H1 (cell line): ENCODE data around the gene TMPRSS3. TPM values are rescaled to one million over a fixed set of nuclear protein-coding genes. Genes with fewer than 3 reads are reported as not detected.

ENCODE experiments used
- CHD7 ChIP-seq: fragments of 300-600 bp; sonication (generic); IDR thresholded peaks from 2 replicates; pipeline ENCODE4 v1.7.1; 2012; ENCODE audit warnings: low read length, moderate library complexity, mild to moderate bottlenecking, inconsistent platforms; ENCODE audit not compliant: insufficient replicate concordance
- CREB1 ChIP-seq: IDR thresholded peaks from 2 replicates; pipeline ENCODE4 v1.6.1; 2012; ENCODE audit warnings: inconsistent platforms
- HDAC2 ChIP-seq, 2 experiments: fragments of 300-600 bp in 1 of 2; sonication (generic) in 1 of 2; IDR thresholded peaks; 2 replicates each; pipeline ENCODE4 v1.6.1; 2011 to 2012; ENCODE audit warnings: low read depth in 2 of 2, low read length in 2 of 2, mild to moderate bottlenecking in 2 of 2, moderate library complexity in 2 of 2, borderline replicate concordance in 1 of 2, inconsistent platforms in 1 of 2
- SAP30 ChIP-seq: fragments of 300-600 bp; sonication (generic); IDR thresholded peaks from 2 replicates; pipeline ENCODE4 v1.7.1; 2012; ENCODE audit warnings: low read length, moderate library complexity, mild to moderate bottlenecking, inconsistent platforms; ENCODE audit not compliant: insufficient read depth, insufficient replicate concordance
- SP4 ChIP-seq: IDR thresholded peaks from 2 replicates; pipeline ENCODE4 v1.6.1; 2012; ENCODE audit warnings: low read length, inconsistent platforms
- TAF7 ChIP-seq: optimal IDR thresholded peaks from 2 replicates; pipeline ENCODE3; 2011; ENCODE audit warnings: low read depth, mild to moderate bottlenecking, inconsistent platforms, low read length, moderate library complexity, borderline replicate concordance
- polyA plus RNA-seq, 7 experiments: library from polyadenylated mRNA; depleted of rRNA in 3 of 7; stranded (reverse) in 5 of 7; unstranded in 2 of 7; fragments of >200 nt in 5 of 7; fragments of 200-250 nt in 2 of 7; gene quantifications; 1 replicate in 5 of 7; 2 replicates in 1 of 7; 4 replicates in 1 of 7; pipeline versions ENCODE4 v1.2.1 to v1.2.3, GENCODE V29; 2011 to 2013; ENCODE audit warnings: missing spikeins in 2 of 7, mixed read lengths in 2 of 7
- total RNA-seq: library from RNA; stranded (reverse); fragmentation: NEBNext Ultra II Directional; extraction: Animal tissue kit (Norgen Biotek cat#: 25700); gene quantifications from 2 replicates; pipeline ENCODE4 v1.2.1, GENCODE V29; 2021

TMPRSS3 gene
- total and polyA plus RNA-seq, 2 of the 8 experiments (the other 6 are each of a cell fraction or from before 2014, with no cell fraction given) = 0.38 TPM; not detected in 1

GRCh38 chr21:42409366-42409765, 13.5 kb upstream of the TMPRSS3 start (continued):
- TF ChIP-seq CHD7 (no peak), SP4 (no peak), HDAC2 (IDR thresholded peaks at IDR 0.05; ENCODE audit: borderline replicate concordance in 1 of 2, low read depth in 2 of 2, low read length in 2 of 2) (no peak), CREB1 (no peak), TAF7 (no peak), SAP30 (no peak)
